GM12878 (cell line): ENCODE results near the gene ADGRE2. TPM values are rescaled to one million over a fixed set of nuclear protein-coding genes. Genes with fewer than 3 reads are reported as not detected.

Experiments used
- ASH2L ChIP-seq: fragments of 300-600, 200-600 bp; sonication (generic); IDR thresholded peaks from 2 replicates; pipeline ENCODE4 v1.6.1; 2017; ENCODE audit warnings: low read depth, mild to moderate bottlenecking, borderline replicate concordance
- CHD1 ChIP-seq: IDR thresholded peaks from 2 replicates; pipeline ENCODE4 v1.6.1; 2012; ENCODE audit warnings: low read depth, low read length, improper control_type of control experiment
- CREM ChIP-seq: IDR thresholded peaks from 2 replicates; pipeline ENCODE4 v1.6.1; 2014; ENCODE audit warnings: antibody characterized with exemption, low read depth
- E2F8 ChIP-seq: fragments of 450-650 bp; IDR thresholded peaks from 2 replicates; pipeline ENCODE4 v1.6.1; 2018; ENCODE audit warnings: mild to moderate bottlenecking, low read depth, moderate library complexity; ENCODE audit not compliant: partially characterized antibody
- FOXK2 ChIP-seq: fragments of 450-650 bp; IDR thresholded peaks from 2 replicates; pipeline ENCODE4 v1.6.1; 2017; ENCODE audit warnings: mild to moderate bottlenecking, moderate library complexity
- GABPA ChIP-seq: IDR thresholded peaks from 2 replicates; pipeline ENCODE4 v1.6.1; 2014; ENCODE audit warnings: antibody characterized with exemption, low read depth, mild to moderate bottlenecking, inconsistent platforms
- RAD21 ChIP-seq: IDR thresholded peaks from 2 replicates; pipeline ENCODE4 v1.6.1; 2011; ENCODE audit warnings: mild to moderate bottlenecking, low read depth, low read length, moderate library complexity; ENCODE audit not compliant: insufficient read depth
- RB1 ChIP-seq: fragments of 450-650 bp; formaldehyde crosslinking; IDR thresholded peaks from 2 replicates; pipeline ENCODE4 v1.6.1; 2017; ENCODE audit warnings: mild to moderate bottlenecking, borderline replicate concordance
- SMC3 ChIP-seq: IDR thresholded peaks from 2 replicates; pipeline ENCODE4 v1.6.1; 2011; ENCODE audit warnings: low read length, improper control_type of control experiment, borderline replicate concordance
- SREBF2 ChIP-seq: IDR thresholded peaks from 2 replicates; pipeline ENCODE4 v1.6.1; 2012; ENCODE audit warnings: mild to moderate bottlenecking, low read length
- SUZ12 ChIP-seq: fragments of 200-600 bp; sonication (generic); IDR thresholded peaks from one replicate; pipeline ENCODE4 v1.6.1; 2018; ENCODE audit warnings: antibody characterized with exemption, mild to moderate bottlenecking; ENCODE audit not compliant: unreplicated experiment
- ZNF622 ChIP-seq: fragments of 450-650 bp; IDR thresholded peaks from 2 replicates; pipeline ENCODE4 v1.6.1; 2017; ENCODE audit warnings: mild to moderate bottlenecking, inconsistent platforms
- polyA plus RNA-seq, 11 experiments: library from polyadenylated mRNA; depleted of rRNA in 4 of 11; unstranded in 6 of 11; stranded (reverse) in 5 of 11; fragments of >200 nt; fragmentation: Nextera tagmentation in 4 of 11; fragmentation: Illumina TruSeq in 1 of 11; extraction: Ambion mirVana in 4 of 11; extraction: Trizol in 1 of 11; gene quantifications; 1 replicate in 1 of 11; 2 replicates in 10 of 11; pipeline versions ENCODE4 v1.2.1 to v1.2.3, GENCODE V29; 2011 to 2016; ENCODE audit warnings: inconsistent platforms in 2 of 11, missing spikeins in 2 of 11, low read depth in 1 of 11
- total RNA-seq, 4 experiments: library from RNA; depleted of rRNA in 3 of 4; stranded (reverse); fragments of >200 nt in 3 of 4; fragmentation: Illumina TruSeq in 1 of 4; extraction: Trizol in 1 of 4; gene quantifications; 2 replicates each; pipeline versions ENCODE4 v1.2.1 to v1.2.3, GENCODE V29; 2013 to 2021
- TF ChIP-seq, protein P1 (sequence below), 3 experiments: IDR thresholded peaks in 2 of 3; conservative IDR thresholded peaks in 1 of 3; 2 replicates each; pipeline ENCODE4 v1.5.1; 2011; ENCODE audit warnings: low read depth in 3 of 3, low read length in 3 of 3, mild to moderate bottlenecking in 3 of 3, control low read depth in 2 of 3, moderate library complexity in 2 of 3, inconsistent platforms in 1 of 3, mixed read lengths in 1 of 3; ENCODE audit not compliant: control insufficient read depth in 2 of 3, insufficient read depth in 1 of 3; ENCODE audit errors: extremely low read depth in 1 of 3
- TF ChIP-seq, protein P2 (sequence below): fragments of 150-350 bp; IDR thresholded peaks from 2 replicates; pipeline ENCODE4 v1.6.1; 2016; ENCODE audit warnings: low read depth, low read length

ADGRE2 gene
- total and polyA plus RNA-seq, 10 of the 15 experiments (the other 5 are each of a cell fraction or from before 2014, with no cell fraction given) = 0.15 to 12.7 (median 4.6) TPM

- TF ChIP-seq, protein P1, sequence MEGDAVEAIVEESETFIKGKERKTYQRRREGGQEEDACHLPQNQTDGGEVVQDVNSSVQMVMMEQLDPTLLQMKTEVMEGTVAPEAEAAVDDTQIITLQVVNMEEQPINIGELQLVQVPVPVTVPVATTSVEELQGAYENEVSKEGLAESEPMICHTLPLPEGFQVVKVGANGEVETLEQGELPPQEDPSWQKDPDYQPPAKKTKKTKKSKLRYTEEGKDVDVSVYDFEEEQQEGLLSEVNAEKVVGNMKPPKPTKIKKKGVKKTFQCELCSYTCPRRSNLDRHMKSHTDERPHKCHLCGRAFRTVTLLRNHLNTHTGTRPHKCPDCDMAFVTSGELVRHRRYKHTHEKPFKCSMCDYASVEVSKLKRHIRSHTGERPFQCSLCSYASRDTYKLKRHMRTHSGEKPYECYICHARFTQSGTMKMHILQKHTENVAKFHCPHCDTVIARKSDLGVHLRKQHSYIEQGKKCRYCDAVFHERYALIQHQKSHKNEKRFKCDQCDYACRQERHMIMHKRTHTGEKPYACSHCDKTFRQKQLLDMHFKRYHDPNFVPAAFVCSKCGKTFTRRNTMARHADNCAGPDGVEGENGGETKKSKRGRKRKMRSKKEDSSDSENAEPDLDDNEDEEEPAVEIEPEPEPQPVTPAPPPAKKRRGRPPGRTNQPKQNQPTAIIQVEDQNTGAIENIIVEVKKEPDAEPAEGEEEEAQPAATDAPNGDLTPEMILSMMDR (IDR thresholded peaks at IDR 0.05 in 2 of 3, conservative IDR thresholded peaks at IDR 0.05 in 1 of 3; ENCODE audit: control insufficient read depth in 2 of 3, extremely low read depth in 1 of 3, insufficient read depth in 1 of 3, low read depth in 3 of 3, low read length in 3 of 3) = peak; percentile 56 to 88 (median 81)
- TF ChIP-seq, protein P2, sequence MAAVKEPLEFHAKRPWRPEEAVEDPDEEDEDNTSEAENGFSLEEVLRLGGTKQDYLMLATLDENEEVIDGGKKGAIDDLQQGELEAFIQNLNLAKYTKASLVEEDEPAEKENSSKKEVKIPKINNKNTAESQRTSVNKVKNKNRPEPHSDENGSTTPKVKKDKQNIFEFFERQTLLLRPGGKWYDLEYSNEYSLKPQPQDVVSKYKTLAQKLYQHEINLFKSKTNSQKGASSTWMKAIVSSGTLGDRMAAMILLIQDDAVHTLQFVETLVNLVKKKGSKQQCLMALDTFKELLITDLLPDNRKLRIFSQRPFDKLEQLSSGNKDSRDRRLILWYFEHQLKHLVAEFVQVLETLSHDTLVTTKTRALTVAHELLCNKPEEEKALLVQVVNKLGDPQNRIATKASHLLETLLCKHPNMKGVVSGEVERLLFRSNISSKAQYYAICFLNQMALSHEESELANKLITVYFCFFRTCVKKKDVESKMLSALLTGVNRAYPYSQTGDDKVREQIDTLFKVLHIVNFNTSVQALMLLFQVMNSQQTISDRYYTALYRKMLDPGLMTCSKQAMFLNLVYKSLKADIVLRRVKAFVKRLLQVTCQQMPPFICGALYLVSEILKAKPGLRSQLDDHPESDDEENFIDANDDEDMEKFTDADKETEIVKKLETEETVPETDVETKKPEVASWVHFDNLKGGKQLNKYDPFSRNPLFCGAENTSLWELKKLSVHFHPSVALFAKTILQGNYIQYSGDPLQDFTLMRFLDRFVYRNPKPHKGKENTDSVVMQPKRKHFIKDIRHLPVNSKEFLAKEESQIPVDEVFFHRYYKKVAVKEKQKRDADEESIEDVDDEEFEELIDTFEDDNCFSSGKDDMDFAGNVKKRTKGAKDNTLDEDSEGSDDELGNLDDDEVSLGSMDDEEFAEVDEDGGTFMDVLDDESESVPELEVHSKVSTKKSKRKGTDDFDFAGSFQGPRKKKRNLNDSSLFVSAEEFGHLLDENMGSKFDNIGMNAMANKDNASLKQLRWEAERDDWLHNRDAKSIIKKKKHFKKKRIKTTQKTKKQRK = no peak
- TF ChIP-seq E2F8 (no peak), CHD1 (no peak), SMC3 (peak; percentile 26; the same call in 1 of the 2 replicates), ZNF622 (no peak), FOXK2 (no peak), ASH2L (no peak), SUZ12 (no peak), RB1 (no peak), RAD21 (peak; percentile 69), GABPA (no peak), SREBF2 (no peak), CREM (no peak)
These were observed 8.1 kb upstream of the ADGRE2 start (continued) for GRCh38 chr19:14786421-14786851.
